Measurements from ENCODE around the gene SLC7A5.
"Not testable (repeated sequence)": the region's sequence is repeated elsewhere in the genome, so short reads cannot be mapped to it uniquely, and the experiment has no call there.

The SLC7A5 gene

GRCh38 chr16:87817910-87818309, 51.4 kb downstream of the SLC7A5 start:
- Mint-ChIP-seq H3K4me1 (peaks cover 16% of the 10 kb centered on the region), H3K36me3 (no peaks in the 10 kb centered on the region), H3K4me3 (no peak overlapping the region), H3K27ac (no peak overlapping the region), H3K27me3 (peaks cover 15% of the 10 kb centered on the region), H3K9me3 (peaks cover 20% of the 10 kb centered on the region)
- no peak for DNase-seq
- CTCF ChIA-PET, result interaction anchor here (1.4 kb wide), 1 partner anchor 32 kb away, joined by 3 read pairs; no protein-coding TSS in a partner anchor

- DNase-seq, H3K36me3 Mint-ChIP-seq, H3K4me3 Mint-ChIP-seq, CTCF ChIA-PET, H3K27ac Mint-ChIP-seq: not testable (repeated sequence)
- peaks cover 15% of the 10 kb centered on the region for H3K27me3 Mint-ChIP-seq
- peaks cover 15% of the 10 kb centered on the region for H3K4me1 Mint-ChIP-seq
- peaks cover 20% of the 10 kb centered on the region for H3K9me3 Mint-ChIP-seq
Measured at GRCh38 chr16:87817370-87817769, 51.9 kb downstream of the SLC7A5 start.

GRCh38 chr16:87816507-87817100, 52.7 kb downstream of the SLC7A5 start:
- Mint-ChIP-seq H3K4me1 (peaks cover 10% of the 10 kb centered on the region), H3K9me3 (peaks cover 20% of the 10 kb centered on the region), H3K27ac (no peak overlapping the region), H3K4me3 (no peak overlapping the region), H3K27me3 (peaks cover 20% of the 10 kb centered on the region), H3K36me3 (no peaks in the 10 kb centered on the region)
- CTCF ChIA-PET, result no interaction called here
- no peak for DNase-seq

- Mint-ChIP-seq H3K9me3 (peaks cover 20% of the 10 kb centered on the region), H3K27ac (no peak overlapping the region), H3K4me1 (peaks cover 6% of the 10 kb centered on the region), H3K36me3 (no peaks in the 10 kb centered on the region), H3K27me3 (peaks cover 27% of the 10 kb centered on the region), H3K4me3 (no peak overlapping the region)
- CTCF ChIA-PET, result no interaction called here
- DNase-seq, result no peak
Measured at GRCh38 chr16:87815567-87815966, 53.7 kb downstream of the SLC7A5 start.

- H3K4me3 Mint-ChIP-seq, result no peak overlapping the region
- no peak overlapping the region for H3K27ac Mint-ChIP-seq
- DNase-seq, result no peak
- H3K27me3 Mint-ChIP-seq, result peaks cover 46% of the 10 kb centered on the region
- H3K4me1 Mint-ChIP-seq, result peaks cover 25% of the 10 kb centered on the region
- H3K9me3 Mint-ChIP-seq, result peaks cover 7% of the 10 kb centered on the region
- H3K36me3 Mint-ChIP-seq, result no peaks in the 10 kb centered on the region
- CTCF ChIA-PET, result no interaction called here
Measured at GRCh38 chr16:87812200-87812656, 57.1 kb downstream of the SLC7A5 start.

- H3K4me1 Mint-ChIP-seq, result peaks cover 33% of the 10 kb centered on the region
- DNase-seq, H3K9me3 Mint-ChIP-seq, CTCF ChIA-PET, H3K27ac Mint-ChIP-seq, H3K36me3 Mint-ChIP-seq, H3K4me3 Mint-ChIP-seq: not testable (repeated sequence)
- H3K27me3 Mint-ChIP-seq, result peaks cover 43% of the 10 kb centered on the region
Measured at GRCh38 chr16:87811454-87811853, 57.9 kb downstream of the SLC7A5 start.

- peaks cover 45% of the 10 kb centered on the region for H3K4me1 Mint-ChIP-seq
Measured at GRCh38 chr16:87809150-87809902, 60.0 kb downstream of the SLC7A5 start.

GRCh38 chr16:87808108-87808507, 61.2 kb downstream of the SLC7A5 start:
- H3K9me3 Mint-ChIP-seq, result no peaks in the 10 kb centered on the region
- peaks cover 44% of the 10 kb centered on the region for H3K27me3 Mint-ChIP-seq
- DNase-seq, result no peak
- CTCF ChIA-PET, result interaction anchor here (2.4 to 5.9 kb wide), 2 partner anchors 28 to 42 kb away, joined by 12 to 36 read pairs; no protein-coding TSS in a partner anchor
- no peak overlapping the region for H3K4me3 Mint-ChIP-seq
- H3K4me1 Mint-ChIP-seq, result peaks cover 45% of the 10 kb centered on the region
- no peak overlapping the region for H3K27ac Mint-ChIP-seq
- no peaks in the 10 kb centered on the region for H3K36me3 Mint-ChIP-seq

More at GRCh38 chr16:87809150-87809902, 60.0 kb downstream of the SLC7A5 start:
- Mint-ChIP-seq H3K9me3 (no peaks in the 10 kb centered on the region), H3K27ac (no peak overlapping the region), H3K4me3 (no peak overlapping the region), H3K27me3 (peaks cover 41% of the 10 kb centered on the region), H3K36me3 (no peaks in the 10 kb centered on the region)
- CTCF ChIA-PET, result no interaction called here
- DNase-seq, result no peak

- H3K4me3 Mint-ChIP-seq, result peak overlapping the region; percentile 83
- peak overlapping the region; percentile 97 for H3K27ac Mint-ChIP-seq
- peaks cover 45% of the 10 kb centered on the region for H3K27me3 Mint-ChIP-seq
- DNase-seq, result peak; percentile 74
- peaks cover 45% of the 10 kb centered on the region for H3K4me1 Mint-ChIP-seq
- no peaks in the 10 kb centered on the region for H3K36me3 Mint-ChIP-seq
- H3K9me3 Mint-ChIP-seq, result no peaks in the 10 kb centered on the region
- CTCF ChIA-PET, result interaction anchor here (0.6 to 5.9 kb wide), 6 partner anchors 19 to 119 kb away, joined by 3 to 36 read pairs (median 4); no protein-coding TSS in a partner anchor
Measured at GRCh38 chr16:87806641-87807546, 62.4 kb downstream of the SLC7A5 start.

- H3K36me3 Mint-ChIP-seq, result no peaks in the 10 kb centered on the region
- H3K27ac Mint-ChIP-seq, result peak overlapping the region; percentile 97
- DNase-seq, result peak; percentile 53
- peak overlapping the region; percentile 83 for H3K4me3 Mint-ChIP-seq
- no peaks in the 10 kb centered on the region for H3K9me3 Mint-ChIP-seq
- H3K27me3 Mint-ChIP-seq, result peaks cover 43% of the 10 kb centered on the region
- CTCF ChIA-PET, result interaction anchor here (1.3 to 5.9 kb wide), 4 partner anchors 19 to 65 kb away, joined by 3 to 36 read pairs (median 8); no protein-coding TSS in a partner anchor
- H3K4me1 Mint-ChIP-seq, result peaks cover 42% of the 10 kb centered on the region
Measured at GRCh38 chr16:87806261-87806640, 63.1 kb downstream of the SLC7A5 start.

GRCh38 chr16:87803385-87803784, 65.9 kb downstream of the SLC7A5 start:
- CTCF ChIA-PET, result interaction anchor here (5.9 kb wide), 1 partner anchor 23 kb away, joined by 36 read pairs; no protein-coding TSS in a partner anchor
- Mint-ChIP-seq H3K27me3 (peaks cover 29% of the 10 kb centered on the region), H3K4me3 (no peak overlapping the region), H3K27ac (no peak overlapping the region), H3K9me3 (no peaks in the 10 kb centered on the region), H3K4me1 (peaks cover 29% of the 10 kb centered on the region), H3K36me3 (no peaks in the 10 kb centered on the region)
- DNase-seq, result no peak

- CTCF ChIA-PET, result no interaction called here
- DNase-seq, result no peak
- H3K4me1 Mint-ChIP-seq, result peaks cover 25% of the 10 kb centered on the region
- no peaks in the 10 kb centered on the region for H3K36me3 Mint-ChIP-seq
- H3K9me3 Mint-ChIP-seq, result no peaks in the 10 kb centered on the region
- H3K4me3 Mint-ChIP-seq, result no peak overlapping the region
- no peak overlapping the region for H3K27ac Mint-ChIP-seq
- H3K27me3 Mint-ChIP-seq, result peaks cover 34% of the 10 kb centered on the region
Measured at GRCh38 chr16:87802670-87803069, 66.6 kb downstream of the SLC7A5 start.

- no peaks in the 10 kb centered on the region for H3K9me3 Mint-ChIP-seq
- H3K36me3 Mint-ChIP-seq, result no peaks in the 10 kb centered on the region
- peaks cover 39% of the 10 kb centered on the region for H3K27me3 Mint-ChIP-seq
- peaks cover 16% of the 10 kb centered on the region for H3K4me1 Mint-ChIP-seq
- CTCF ChIA-PET, result interaction anchor here (1.1 kb wide), 1 partner anchor 10 kb away, joined by 4 read pairs; no protein-coding TSS in a partner anchor
- no peak overlapping the region for H3K27ac Mint-ChIP-seq
- H3K4me3 Mint-ChIP-seq, result no peak overlapping the region
- DNase-seq, result no peak
Measured at GRCh38 chr16:87801679-87802259, 67.5 kb downstream of the SLC7A5 start.

- CTCF ChIA-PET, result no interaction called here
Measured at GRCh38 chr16:87800497-87800896, 68.8 kb downstream of the SLC7A5 start.

More at GRCh38 chr16:87800497-87800896, 68.8 kb downstream of the SLC7A5 start:
- no peak overlapping the region for H3K27ac Mint-ChIP-seq
- no peak for DNase-seq
- H3K27me3 Mint-ChIP-seq, result peaks cover 44% of the 10 kb centered on the region
- no peak overlapping the region for H3K4me3 Mint-ChIP-seq
- peaks cover 4% of the 10 kb centered on the region for H3K4me1 Mint-ChIP-seq
- H3K36me3 Mint-ChIP-seq, result no peaks in the 10 kb centered on the region
- no peaks in the 10 kb centered on the region for H3K9me3 Mint-ChIP-seq

Data from activated naive CD4-positive, alpha-beta T cell treated with anti-CD3 and anti-CD28 coated beads, Interleukin-2, amount 10 ng/mL, durations not matched to agents 7 days and 5 days (primary cell).